ENCODE measurements around the gene ATN1.

ATN1 gene

GRCh38 chr12:6980740-6981139, 53.0 kb downstream of the ATN1 start:
- POLR2A ChIA-PET = no interaction called here
- CTCF ChIA-PET = interaction anchor here (1.2 kb wide), 1 partner anchor 225 kb away, joined by 3 read pairs; no protein-coding TSS in a partner anchor
- no peak for DNase-seq (ENCODE audit: extremely low spot score)
- TF ChIP-seq CTCF (IDR thresholded peaks at IDR 0.05; ENCODE audit: control extremely low read depth, extremely low read depth, low read depth, missing control alignments) = no peak

- DNase-seq (ENCODE audit: extremely low spot score) = no peak
- TF ChIP-seq CTCF (IDR thresholded peaks at IDR 0.05; ENCODE audit: control extremely low read depth, extremely low read depth, low read depth, missing control alignments) = no peak
- ChIA-PET CTCF (interaction anchor here (1.2 kb wide), 1 partner anchor 224 kb away, joined by 3 read pairs; no protein-coding TSS in a partner anchor), POLR2A (no interaction called here)
Measured at GRCh38 chr12:6981152-6982052, 53.6 kb downstream of the ATN1 start.

GRCh38 chr12:6982532-6982931, 54.8 kb downstream of the ATN1 start:
- ChIA-PET POLR2A (no interaction called here), CTCF (interaction anchor here (1.5 to 1.7 kb wide), 2 partner anchors 8 to 18 kb away, joined by 3 to 7 read pairs; no protein-coding TSS in a partner anchor)
- no peak for DNase-seq (ENCODE audit: extremely low spot score)
- TF ChIP-seq CTCF (IDR thresholded peaks at IDR 0.05; ENCODE audit: control extremely low read depth, extremely low read depth, low read depth, missing control alignments) = no peak

- CTCF ChIA-PET = no interaction called here
- POLR2A ChIA-PET = no interaction called here
- no peak for DNase-seq (ENCODE audit: extremely low spot score)
- no peak for TF ChIP-seq CTCF (IDR thresholded peaks at IDR 0.05; ENCODE audit: control extremely low read depth, extremely low read depth, low read depth, missing control alignments)
Measured at GRCh38 chr12:6987956-6988553, 60.3 kb downstream of the ATN1 start.

Data from GM10248 (cell line).